CD14-positive monocyte (primary cell): ENCODE measurements around the gene SLC9A9. TPM values are rescaled to one million over a fixed set of nuclear protein-coding genes. Genes with fewer than 3 reads are reported as not detected.
A peak's percentile ranks its signal among the peaks of the same experiment; 100 is the strongest.

ENCODE experiments used
- DNase-seq, 3 donors: peaks; one replicate each; pipeline ENCODE4 v3.0.0-alpha.2; 2011 to 2022
- H2AFZ ChIP-seq: 2 replicates; pipeline ENCODE4 v1.6.0; 2012; ENCODE audit warnings: mild to moderate bottlenecking, low read depth, low read length, inconsistent platforms; ENCODE audit not compliant: insufficient read depth, poor library complexity, severe bottlenecking
- H3K27ac ChIP-seq, 2 donors: 1 replicate in 1 of 2; 2 replicates in 1 of 2; pipeline ENCODE4 v1.5.1; 2012 to 2013; ENCODE audit warnings: low read length in 2 of 2, control low read depth in 1 of 2, inconsistent platforms in 1 of 2, low read depth in 1 of 2, mild to moderate bottlenecking in 1 of 2
- H3K27me3 ChIP-seq, 2 donors: one replicate each; pipeline versions ENCODE4 v1.6.0 to v1.6.1; 2011 to 2013; ENCODE audit warnings: low read length in 2 of 2; ENCODE audit not compliant: control insufficient read depth in 2 of 2, insufficient read depth in 2 of 2
- H3K36me3 ChIP-seq, 2 donors: replicated peaks in 1 of 2; 1 replicate in 1 of 2; 2 replicates in 1 of 2; pipeline versions ENCODE4 v1.5.1 to v1.6.1; 2012 to 2013; ENCODE audit warnings: low read length in 2 of 2, control low read depth in 1 of 2, inconsistent platforms in 1 of 2, mild to moderate bottlenecking in 1 of 2; ENCODE audit not compliant: insufficient read depth in 2 of 2, control insufficient read depth in 1 of 2
- H3K4me1 ChIP-seq, 2 donors: 1 replicate in 1 of 2; 2 replicates in 1 of 2; pipeline versions ENCODE4 v1.5.1 to v1.6.1; 2012 to 2013; ENCODE audit warnings: low read length in 2 of 2, control low read depth in 1 of 2, inconsistent platforms in 1 of 2, mild to moderate bottlenecking in 1 of 2, moderate library complexity in 1 of 2; ENCODE audit not compliant: insufficient read depth in 2 of 2, control insufficient read depth in 1 of 2
- H3K4me2 ChIP-seq: replicated peaks from 2 replicates; pipeline ENCODE3; 2012; ENCODE audit warnings: low read length, moderate library complexity, mild to moderate bottlenecking; ENCODE audit not compliant: poor library complexity, severe bottlenecking; ENCODE audit errors: extremely low read depth
- H3K4me3 ChIP-seq, 3 experiments: fragments of 200-600 bp in 1 of 3; sonication (generic) in 1 of 3; replicated peaks in 1 of 3; 1 replicate in 2 of 3; 2 replicates in 1 of 3; pipeline ENCODE4 v1.5.1; 2011 to 2013; ENCODE audit warnings: low read length in 3 of 3, mild to moderate bottlenecking in 3 of 3, control low read depth in 2 of 3, low read depth in 2 of 3, inconsistent platforms in 1 of 3, moderate library complexity in 1 of 3
- H3K79me2 ChIP-seq: 2 replicates; pipeline ENCODE4 v1.6.0; 2012; ENCODE audit warnings: mild to moderate bottlenecking, control low read depth, inconsistent platforms, low read length, moderate library complexity; ENCODE audit not compliant: insufficient read depth
- H3K9ac ChIP-seq: 2 replicates; pipeline ENCODE4 v1.6.0; 2017; ENCODE audit warnings: low read length, mild to moderate bottlenecking; ENCODE audit not compliant: insufficient read depth, poor library complexity, severe bottlenecking
- H3K9me3 ChIP-seq, 2 donors: replicated peaks in 1 of 2; 1 replicate in 1 of 2; 2 replicates in 1 of 2; pipeline versions ENCODE4 v1.5.1 to v1.6.1; 2012 to 2013; ENCODE audit warnings: low read length in 2 of 2, control low read depth in 1 of 2; ENCODE audit not compliant: control insufficient read depth in 1 of 2, insufficient read depth in 1 of 2
- H4K20me1 ChIP-seq: 2 replicates; pipeline ENCODE4 v1.6.0; 2012; ENCODE audit warnings: mild to moderate bottlenecking, low read length, control low read depth, moderate library complexity; ENCODE audit not compliant: insufficient read depth
- H3K27ac Mint-ChIP-seq, 7 donors: one replicate each; pipeline ENCODE4 v1.8.0; 2020; ENCODE audit warnings: mild to moderate bottlenecking in 7 of 7, mixed read lengths in 7 of 7, moderate library complexity in 6 of 7, inconsistent platforms in 2 of 7
- H3K27me3 Mint-ChIP-seq, 3 donors: one replicate each; pipeline ENCODE4 v1.8.0; 2021 to 2022; ENCODE audit warnings: low read depth in 3 of 3, mild to moderate bottlenecking in 3 of 3, mixed read lengths in 3 of 3, moderate library complexity in 3 of 3, inconsistent platforms in 1 of 3
- H3K36me3 Mint-ChIP-seq, 2 donors: one replicate each; pipeline ENCODE4 v1.8.0; 2020; ENCODE audit warnings: mixed read lengths in 2 of 2, inconsistent platforms in 1 of 2, mild to moderate bottlenecking in 1 of 2
- H3K4me1 Mint-ChIP-seq: one replicate; pipeline ENCODE4 v1.8.0; 2020; ENCODE audit warnings: mild to moderate bottlenecking, mixed read lengths
- H3K4me3 Mint-ChIP-seq, 2 donors: one replicate each; pipeline ENCODE4 v1.8.0; 2020; ENCODE audit warnings: mild to moderate bottlenecking in 2 of 2, mixed read lengths in 2 of 2, moderate library complexity in 1 of 2
- H3K9me3 Mint-ChIP-seq, 7 donors: one replicate each; pipeline ENCODE4 v1.8.0; 2020 to 2022; ENCODE audit warnings: mixed read lengths in 7 of 7, mild to moderate bottlenecking in 6 of 7, moderate library complexity in 6 of 7, inconsistent platforms in 2 of 7
- CTCF ChIP-seq: fragments of 200-600 bp; IDR thresholded peaks from one replicate; pipeline ENCODE4 v1.8.0; 2022; ENCODE audit warnings: antibody characterized with exemption, mild to moderate bottlenecking
- WGBS: methylation state at CpG from one replicate; pipeline ENCODE4 v1.1.5; 2013; ENCODE audit warnings: missing lambda C conversion rate; ENCODE audit not compliant: insufficient coverage; 5-methylcytosine and 5-hydroxymethylcytosine counted together
- intact Hi-C, 2 donors: fragments of 100-400 bp; cut with micrococcal nuclease; formaldehyde crosslinking; loops; one replicate each; pipeline versions ENCODE4 v1.15.0 to v1.15.1; 2023
- polyA plus RNA-seq, 3 donors: library from polyadenylated mRNA; depleted of rRNA in 1 of 3; unstranded in 2 of 3; stranded (reverse) in 1 of 3; fragments of 300-500 nt in 2 of 3; fragments of >200 nt in 1 of 3; fragmentation: Illumina TruSeq in 2 of 3; gene quantifications; 1 replicate in 2 of 3; 2 replicates in 1 of 3; pipeline ENCODE4 v1.2.3, GENCODE V29; 2012 to 2021

The SLC9A9 gene
- polyA plus RNA-seq, 3 donors: 14.1 to 32.8 (median 27.0) TPM

GRCh38 chr3:143321058-143321769 lies 527.1 kb downstream of the SLC9A9 start:
- H3K27ac Mint-ChIP-seq: no peak overlapping the region
- peaks cover 0 to 7% (median 3%) of the 10 kb centered on the region in 7 donors for H3K9me3 Mint-ChIP-seq
- H3K4me1 Mint-ChIP-seq: peaks cover 18% of the 10 kb centered on the region
- Histone ChIP-seq H3K79me2 (no peaks in the 10 kb centered on the region), H4K20me1 (no peaks in the 10 kb centered on the region), H3K4me1 (peaks cover 11 to 14% of the 10 kb centered on the region in 2 donors), H3K9ac (no peak overlapping the region), H2AFZ (no peak overlapping the region), H3K9me3 (peaks cover 0 to 4% of the 10 kb centered on the region in 2 donors), H3K36me3 (no peaks in the 10 kb centered on the region), H3K27me3 (no peaks in the 10 kb centered on the region), H3K4me2 (no peak overlapping the region), H3K27ac (no peak overlapping the region), H3K4me3 (no peak overlapping the region)
- intact Hi-C loops: no loop called here
- TF ChIP-seq CTCF: no peak
- no peak for DNase-seq
- H3K4me3 Mint-ChIP-seq: no peak overlapping the region
- no CpG with 5 or more reads among the region's 5 CpGs for WGBS
- peaks cover 0 to 3% (median 0%) of the 10 kb centered on the region in 3 donors for H3K27me3 Mint-ChIP-seq
- H3K36me3 Mint-ChIP-seq: peaks cover 15 to 31% of the 10 kb centered on the region in 2 donors

- no peak overlapping the region for H3K4me3 Mint-ChIP-seq
- no peaks in the 10 kb centered on the region for H4K20me1 ChIP-seq
- H2AFZ ChIP-seq: no peak overlapping the region
- peak; percentile 5 to 21 (median 15) for DNase-seq
- H3K79me2 ChIP-seq: no peaks in the 10 kb centered on the region
- H3K27me3 Mint-ChIP-seq: no peaks in the 10 kb centered on the region
- no peaks in the 10 kb centered on the region for H3K4me1 ChIP-seq
- H3K36me3 Mint-ChIP-seq: peaks cover 0 to 12% of the 10 kb centered on the region in 2 donors
- H3K9me3 ChIP-seq: no peaks in the 10 kb centered on the region
- whole genome bisulfite sequencing: 20% methylated on average over 1 of the region's 5 CpGs
- H3K9me3 Mint-ChIP-seq: peaks cover 0 to 3% (median 0%) of the 10 kb centered on the region in 7 donors
- no peak overlapping the region for H3K9ac ChIP-seq
- no peak overlapping the region for H3K27ac ChIP-seq
- no peak overlapping the region for H3K4me2 ChIP-seq
- H3K27ac Mint-ChIP-seq: peak overlapping the region in 2 of 7 donors; percentile 0 to 72
- intact Hi-C loops: no loop called here
- H3K27me3 ChIP-seq: no peaks in the 10 kb centered on the region
- H3K4me3 ChIP-seq: no peak overlapping the region
- H3K4me1 Mint-ChIP-seq: peaks cover 4% of the 10 kb centered on the region
- TF ChIP-seq CTCF: no peak
- no peaks in the 10 kb centered on the region for H3K36me3 ChIP-seq
Observed at GRCh38 chr3:143315766-143316165, 532.5 kb downstream of the SLC9A9 start.
